Stimulated activated naive CD8-positive, alpha-beta T cell treated with anti-CD3 and anti-CD28 coated beads, Interleukin-15, Interleukin-2, amounts not matched to agents 100 U/mL and 50 U/mL, for 24 hours (primary cell): ENCODE results near the gene CUZD1.
"Not testable (repeated sequence)": the region's sequence is repeated elsewhere in the genome, so short reads cannot be mapped to it uniquely, and the experiment has no call there.

Experiments
- ATAC-seq: fragments of 150-1000 bp; cut with Tn5 transposase; one replicate; pipeline ENCODE4 v1.10.0; 2021
- DNase-seq: peaks from one replicate; pipeline ENCODE4 v3.0.0; 2021

The CUZD1 gene

GRCh38 chr10:122845783-122846332 is at the start of gene CUZD1:
Gene CUZD1 (minus strand): TSS chr10:122845857. CDS start chr10:122845843, 14 bp downstream.
- no peak for DNase-seq
- ATAC-seq, result no peak

- DNase-seq (no peak), ATAC-seq (no peak)
These were observed 48.7 kb upstream of the CUZD1 start for GRCh38 chr10:122894261-122894944.

GRCh38 chr10:122884166-122884565 is 38.5 kb upstream of the CUZD1 start:
- DNase-seq (no peak), ATAC-seq (no peak)

GRCh38 chr10:122882766-122883165 is 37.1 kb upstream of the CUZD1 start:
- DNase-seq (no peak), ATAC-seq (peak; percentile 36)

GRCh38 chr10:122879339-122880273 is 33.9 kb upstream of the CUZD1 start, which contains the start of gene FAM24B:
Gene FAM24B (minus strand): TSS chr10:122879581. CDS start chr10:122850515, 29,066 bp downstream.
- peak; percentile 81 for ATAC-seq
- DNase-seq, result peak; percentile 93

- no peak for DNase-seq
- peak; percentile 16 for ATAC-seq
These were observed 33.2 kb upstream of the CUZD1 start for GRCh38 chr10:122878799-122879338.

GRCh38 chr10:122877264-122877663 is 31.6 kb upstream of the CUZD1 start:
- ATAC-seq, result peak; percentile 31
- DNase-seq, result peak; percentile 17

- ATAC-seq, result no peak
- no peak for DNase-seq
These were observed 30.8 kb upstream of the CUZD1 start for GRCh38 chr10:122876467-122876855.

GRCh38 chr10:122875843-122876466 is 30.3 kb upstream of the CUZD1 start:
- no peak for ATAC-seq

GRCh38 chr10:122871947-122872346 is 26.3 kb upstream of the CUZD1 start:
- DNase-seq, ATAC-seq: not testable (repeated sequence)

More at GRCh38 chr10:122875843-122876466, 30.3 kb upstream of the CUZD1 start:
- no peak for DNase-seq

GRCh38 chr10:122868768-122869167 is 23.1 kb upstream of the CUZD1 start:
- ATAC-seq, DNase-seq: not testable (repeated sequence)

GRCh38 chr10:122866757-122867482 is 21.3 kb upstream of the CUZD1 start:
- DNase-seq, ATAC-seq: not testable (repeated sequence)

- ATAC-seq (no peak), DNase-seq (no peak)
These were observed 19.2 kb upstream of the CUZD1 start for GRCh38 chr10:122864901-122865300.

GRCh38 chr10:122864194-122864592 is 18.5 kb upstream of the CUZD1 start:
- ATAC-seq (no peak), DNase-seq (no peak)

- ATAC-seq, result no peak
- DNase-seq, result no peak
These were observed 17.8 kb upstream of the CUZD1 start for GRCh38 chr10:122863216-122864193.

- ATAC-seq, result no peak
- no peak for DNase-seq
These were observed 16.1 kb upstream of the CUZD1 start for GRCh38 chr10:122861711-122862161.

GRCh38 chr10:122859527-122859926 is 13.9 kb upstream of the CUZD1 start:
- no peak for ATAC-seq
- DNase-seq, result no peak

GRCh38 chr10:122858042-122858441 is 12.4 kb upstream of the CUZD1 start:
- DNase-seq, ATAC-seq: not testable (repeated sequence)

GRCh38 chr10:122856902-122857301 is 11.2 kb upstream of the CUZD1 start:
- DNase-seq, result no peak
- no peak for ATAC-seq

- no peak for DNase-seq
These were observed 10.1 kb upstream of the CUZD1 start for GRCh38 chr10:122855745-122856144.

More at GRCh38 chr10:122855745-122856144, 10.1 kb upstream of the CUZD1 start:
- no peak for ATAC-seq
